Chondrocyte (in vitro differentiated cells): ENCODE measurements around the gene TRPV2. TPM values are rescaled to one million over a fixed set of nuclear protein-coding genes. Genes with fewer than 3 reads are reported as not detected.
A peak's percentile ranks its signal among the peaks of the same experiment; 100 is the strongest.
"Not testable (repeated sequence)": the region's sequence is repeated elsewhere in the genome, so short reads cannot be mapped to it uniquely, and the experiment has no call there.

Experiments
- DNase-seq: peaks from one replicate; pipeline ENCODE4 v3.0.0; 2021; ENCODE audit warnings: mixed read lengths, low spot score
- H3K27ac Mint-ChIP-seq: one replicate; pipeline ENCODE4 v1.8.0; 2021; ENCODE audit warnings: mild to moderate bottlenecking, moderate library complexity, mixed read lengths; ENCODE audit not compliant: unreplicated experiment
- H3K27me3 Mint-ChIP-seq: 2 replicates; pipeline ENCODE4 v1.8.0; 2021; ENCODE audit warnings: low read depth, mixed read lengths
- H3K36me3 Mint-ChIP-seq: 2 replicates; pipeline ENCODE4 v1.8.0; 2021; ENCODE audit warnings: low read depth, mixed read lengths
- H3K4me1 Mint-ChIP-seq: 2 replicates; pipeline ENCODE4 v1.8.0; 2021; ENCODE audit warnings: low read depth, mild to moderate bottlenecking, mixed read lengths
- H3K4me3 Mint-ChIP-seq: one replicate; pipeline ENCODE4 v1.8.0; 2021; ENCODE audit warnings: mild to moderate bottlenecking, moderate library complexity, mixed read lengths; ENCODE audit not compliant: unreplicated experiment
- H3K9me3 Mint-ChIP-seq: 2 replicates; pipeline ENCODE4 v1.8.0; 2021; ENCODE audit warnings: low read depth, mixed read lengths
- CTCF ChIP-seq: fragments of 200-600 bp; sonication (generic); IDR thresholded peaks from 2 replicates; pipeline ENCODE4 v1.5.0; 2021; ENCODE audit warnings: antibody characterized with exemption, mild to moderate bottlenecking, moderate library complexity
- total RNA-seq: library from RNA; stranded (reverse); gene quantifications from 3 replicates; pipeline ENCODE4 v1.2.1, GENCODE V29; 2021

Gene TRPV2
- total RNA-seq, 1 donor from 2014 or later, result 43.5 TPM

DNA sequence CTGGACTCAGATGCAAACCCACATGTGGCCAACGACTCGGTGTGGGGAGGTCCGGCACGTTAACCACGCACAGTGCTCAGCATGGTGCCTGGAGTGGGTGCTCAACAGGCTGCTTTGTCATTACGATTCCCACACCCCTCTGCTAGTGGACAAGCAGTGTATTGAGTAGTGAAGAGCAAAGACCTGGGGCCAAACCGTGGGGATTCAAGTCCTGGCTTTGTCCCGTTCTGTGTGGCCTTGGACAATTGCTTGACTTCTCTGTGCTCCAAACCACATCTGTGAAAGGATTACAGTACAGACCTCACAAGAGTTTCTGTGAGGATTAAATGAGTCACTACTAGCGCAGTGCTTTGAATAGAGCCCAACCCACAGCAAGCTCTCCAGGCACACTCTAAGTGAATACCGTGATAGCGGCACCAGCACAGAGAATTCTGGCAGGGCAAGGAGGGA lies 33.8 kb downstream of the TRPV2 start:
- no peak for DNase-seq
- Mint-ChIP-seq H3K27me3 (no peaks in the 10 kb centered on the region), H3K4me3 (no peak overlapping the region), H3K27ac (peak overlapping the region; percentile 41), H3K36me3 (peaks cover 2% of the 10 kb centered on the region), H3K9me3 (no peaks in the 10 kb centered on the region), H3K4me1 (peaks cover 11% of the 10 kb centered on the region)
- no peak for TF ChIP-seq CTCF

DNA sequence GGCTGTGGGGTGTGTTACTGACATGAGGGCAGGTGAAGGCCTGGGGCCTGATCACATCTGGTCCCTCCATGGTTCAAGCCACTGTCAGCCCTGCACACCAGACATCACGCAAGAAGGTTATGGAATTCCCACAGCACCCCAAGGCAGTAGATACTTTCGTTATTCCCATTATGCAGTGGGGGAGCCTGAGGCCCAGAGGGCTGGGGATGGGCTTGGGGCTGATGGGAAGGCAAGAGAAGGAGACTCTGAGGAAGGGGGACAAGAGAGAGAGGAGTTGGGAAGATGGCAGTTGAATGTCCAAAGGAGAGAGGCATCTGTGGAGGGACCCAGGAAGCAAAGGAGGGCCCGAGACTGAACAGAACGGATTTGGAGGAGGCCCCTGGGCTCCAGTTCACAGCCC lies 34.7 kb downstream of the TRPV2 start:
- H3K36me3 Mint-ChIP-seq, result peaks cover 2% of the 10 kb centered on the region
- H3K27ac Mint-ChIP-seq, result no peak overlapping the region
- peaks cover 6% of the 10 kb centered on the region for H3K4me1 Mint-ChIP-seq
- no peaks in the 10 kb centered on the region for H3K27me3 Mint-ChIP-seq
- no peak overlapping the region for H3K4me3 Mint-ChIP-seq
- TF ChIP-seq CTCF, result no peak
- H3K9me3 Mint-ChIP-seq, result no peaks in the 10 kb centered on the region
- no peak for DNase-seq

DNA sequence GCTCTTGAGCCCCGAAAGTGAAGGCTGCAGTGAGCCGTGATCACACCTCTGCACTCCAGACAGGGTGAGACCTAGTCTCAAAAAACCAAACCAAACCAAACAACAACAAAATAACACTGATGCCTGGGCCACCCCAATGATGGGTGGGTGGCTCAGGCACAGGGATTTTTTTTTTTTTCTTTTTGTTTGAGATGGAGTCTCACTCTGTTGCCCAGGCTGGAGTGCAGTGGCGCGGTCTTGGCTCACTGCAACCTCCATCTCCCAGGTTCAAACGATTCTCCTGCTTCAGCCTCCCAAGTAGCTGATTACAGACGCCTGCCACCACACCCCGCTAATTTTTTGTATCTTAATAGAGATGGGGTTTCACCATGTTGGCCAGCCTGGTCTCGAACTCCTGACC lies 36.9 kb downstream of the TRPV2 start:
- not testable (repeated sequence) for DNase-seq, H3K4me3 Mint-ChIP-seq, H3K27me3 Mint-ChIP-seq, H3K9me3 Mint-ChIP-seq, H3K36me3 Mint-ChIP-seq, H3K4me1 Mint-ChIP-seq, H3K27ac Mint-ChIP-seq

DNA sequence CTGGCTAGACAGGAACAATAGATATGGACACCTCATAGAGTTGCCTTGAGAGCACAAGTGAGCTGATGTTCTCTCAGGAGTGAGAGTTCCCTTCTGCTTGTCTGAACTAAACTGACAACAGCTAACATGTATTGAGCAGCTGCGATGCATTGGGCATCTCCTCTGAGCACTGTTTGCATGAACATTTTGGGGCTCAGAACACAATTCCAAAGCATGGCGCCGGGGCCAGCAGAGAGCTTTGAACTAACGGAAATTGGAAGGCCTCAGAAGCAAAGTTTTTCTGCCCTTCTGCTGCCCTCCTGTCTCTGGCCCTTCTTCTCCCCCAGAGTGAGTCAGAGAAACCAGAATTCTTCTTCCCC lies 38.1 kb downstream of the TRPV2 start:
- no peak for DNase-seq
- Mint-ChIP-seq H3K27me3 (no peaks in the 10 kb centered on the region), H3K4me3 (no peak overlapping the region), H3K36me3 (no peaks in the 10 kb centered on the region), H3K27ac (no peak overlapping the region), H3K4me1 (peaks cover 6% of the 10 kb centered on the region), H3K9me3 (no peaks in the 10 kb centered on the region)
- TF ChIP-seq CTCF, result peak; percentile 7

DNA sequence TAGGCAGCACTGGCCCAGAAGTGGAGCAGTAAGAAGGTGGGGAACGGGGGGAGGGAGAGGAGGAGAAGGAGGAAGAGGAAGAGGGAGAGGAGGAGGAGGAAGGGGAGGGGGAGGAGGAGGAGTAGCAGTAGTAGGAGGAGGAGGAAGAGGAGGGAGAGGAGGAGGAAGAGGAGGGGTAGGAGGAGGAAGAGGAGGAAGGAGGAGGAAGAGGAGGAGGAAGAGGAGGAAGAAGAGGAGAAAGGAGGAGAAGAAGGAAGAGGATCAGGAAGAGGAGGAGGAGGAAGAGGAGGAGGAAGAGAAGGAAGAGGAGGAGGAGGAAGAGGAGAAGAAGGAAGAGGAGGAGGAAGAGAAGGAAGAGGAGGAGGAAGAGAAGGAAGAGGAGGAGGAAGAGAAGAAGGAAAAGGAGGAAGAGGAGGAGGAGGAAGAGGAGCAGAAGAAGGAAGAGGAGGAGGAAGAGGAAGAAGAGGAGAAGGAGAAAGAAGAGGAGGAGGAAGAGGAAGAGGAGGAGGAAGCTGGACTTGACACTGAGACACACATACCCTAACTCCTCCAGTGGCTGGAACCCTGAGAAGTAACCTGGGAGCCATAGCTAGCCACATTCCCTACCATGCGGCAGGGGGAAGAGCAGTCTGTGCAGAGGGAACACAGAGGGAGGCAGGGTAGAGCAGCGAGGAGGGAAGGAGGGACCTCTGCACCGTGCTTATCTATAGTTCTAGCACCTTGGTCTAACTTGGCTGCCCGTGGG lies 40.8 kb downstream of the TRPV2 start:
- no peak for DNase-seq
- Mint-ChIP-seq H3K9me3 (no peaks in the 10 kb centered on the region), H3K4me1 (peaks cover 6% of the 10 kb centered on the region), H3K36me3 (no peaks in the 10 kb centered on the region), H3K27me3 (no peaks in the 10 kb centered on the region), H3K4me3 (no peak overlapping the region), H3K27ac (no peak overlapping the region)
- TF ChIP-seq CTCF, result no peak

- no peak for DNase-seq
- Mint-ChIP-seq H3K4me1 (peaks cover 6% of the 10 kb centered on the region), H3K4me3 (no peak overlapping the region), H3K27me3 (no peaks in the 10 kb centered on the region), H3K27ac (no peak overlapping the region), H3K36me3 (no peaks in the 10 kb centered on the region), H3K9me3 (no peaks in the 10 kb centered on the region)
- TF ChIP-seq CTCF, result peak; percentile 12
Observed at GRCh38 chr17:16456742-16457316, 41.5 kb downstream of the TRPV2 start.
